ENCODE data around the gene RBMS1.
A peak's percentile ranks its signal among the peaks of the same experiment; 100 is the strongest.

The RBMS1 gene

DNA sequence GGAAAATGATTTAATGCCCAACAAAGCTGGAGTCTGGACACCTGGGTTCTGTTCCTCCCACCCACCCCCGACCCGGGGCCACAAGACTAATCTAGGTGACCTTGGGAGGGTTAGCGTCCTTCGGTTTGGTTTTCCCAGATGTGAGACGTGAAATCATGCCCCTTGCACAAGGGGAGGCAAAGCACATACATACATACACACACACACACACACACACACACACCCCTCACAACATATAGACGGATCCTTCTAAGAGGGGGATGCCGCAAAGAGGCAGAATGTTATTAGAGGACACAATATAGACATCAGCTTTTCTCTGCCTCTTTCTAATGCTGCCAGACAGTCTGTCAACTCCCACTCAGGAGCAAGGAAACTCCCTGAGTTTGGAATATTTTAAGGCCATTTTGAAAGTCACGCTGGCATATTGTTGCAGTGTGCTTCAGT lies 616 bp upstream of the RBMS1 start:
- Histone ChIP-seq H3K9me2 (replicated peaks; ENCODE audit: insufficient read depth, low read length) (no peaks in the 10 kb centered on the region), H3K4me3 (ENCODE audit: low read length) (peak overlapping the region; percentile 88; the same call in 1 of the 2 replicates), H3K79me2 (ENCODE audit: low read length) (peaks cover 12% of the 10 kb centered on the region), H3K27ac (ENCODE audit: low read length) (no peak overlapping the region), H4K20me1 (ENCODE audit: insufficient read depth, low read length) (no peaks in the 10 kb centered on the region), H3K36me3 (replicated peaks; ENCODE audit: insufficient read depth, low read length) (no peaks in the 10 kb centered on the region), H3K27me3 (replicated peaks; ENCODE audit: insufficient read depth, low read length) (no peaks in the 10 kb centered on the region), H3K4me2 (ENCODE audit: low read depth, low read length) (peak overlapping the region; percentile 63; the same call in 1 of the 2 replicates), H3F3A (ENCODE audit: insufficient read depth, low read length) (peaks cover 17% of the 10 kb centered on the region), H3K9me3 (replicated peaks; ENCODE audit: insufficient read depth, low read length) (no peaks in the 10 kb centered on the region), H3K4me1 (ENCODE audit: low read length) (peaks cover 8% of the 10 kb centered on the region), H2AFZ (ENCODE audit: low read length) (no peak overlapping the region), H3K9ac (ENCODE audit: low read length) (no peak overlapping the region)
- TF ChIP-seq EZH2phosphoT487 (IDR thresholded peaks at IDR 0.05; ENCODE audit: low read length) (no peak), CTCF (IDR thresholded peaks at IDR 0.05; ENCODE audit: low read length) (no peak), EZH2 (optimal IDR thresholded peaks at IDR 0.05; ENCODE audit: low read depth, low read length) (no peak)
- DNase-seq: no peak

DNA sequence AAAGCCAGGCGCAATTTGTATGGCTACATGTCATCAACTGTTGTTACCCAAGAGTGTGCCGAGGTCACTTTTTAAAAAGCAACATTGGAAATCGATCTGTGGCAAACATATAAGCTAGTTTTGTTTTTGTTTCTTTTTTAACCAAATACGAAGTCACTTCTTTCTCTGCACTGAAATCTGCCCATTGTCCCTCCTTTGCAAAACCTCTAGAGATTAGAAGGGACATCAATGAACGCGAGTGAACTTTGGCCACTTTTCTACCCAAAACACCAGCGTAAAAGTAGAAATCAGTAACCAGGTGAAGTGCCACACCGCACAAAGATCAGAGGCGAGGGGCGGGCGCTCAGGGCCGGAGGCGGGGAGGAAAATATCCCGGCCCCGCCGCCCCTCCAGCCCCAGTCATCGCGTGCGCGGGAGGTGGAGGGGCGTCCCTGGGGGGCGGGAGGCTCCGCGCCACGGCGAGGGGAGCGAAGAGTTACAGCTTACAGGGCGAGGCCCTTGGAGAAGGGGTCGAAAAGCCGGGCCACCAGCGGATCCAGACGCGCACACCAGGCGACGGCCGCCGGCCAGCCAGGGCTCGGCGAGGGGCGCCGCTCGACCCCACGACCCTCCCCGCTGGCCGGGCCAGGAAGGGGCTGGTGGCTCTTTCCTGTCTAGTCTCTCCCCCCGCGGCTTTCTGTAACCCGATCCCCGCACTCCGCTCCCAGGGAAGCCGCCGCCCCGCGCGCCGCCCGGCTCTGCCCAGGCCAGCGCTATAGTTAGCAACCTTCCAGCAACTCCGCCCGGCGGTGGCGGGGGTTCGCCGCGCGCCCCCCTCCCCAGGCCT lies 993 bp downstream of the RBMS1 start:
- Histone ChIP-seq H3F3A (ENCODE audit: insufficient read depth, low read length) (peaks cover 17% of the 10 kb centered on the region), H3K79me2 (ENCODE audit: low read length) (peaks cover 18% of the 10 kb centered on the region), H3K36me3 (replicated peaks; ENCODE audit: insufficient read depth, low read length) (no peaks in the 10 kb centered on the region), H3K4me3 (ENCODE audit: low read length) (peak overlapping the region; percentile 88), H3K9ac (ENCODE audit: low read length) (peak overlapping the region; percentile 92), H2AFZ (ENCODE audit: low read length) (peak overlapping the region; percentile 91), H3K9me2 (replicated peaks; ENCODE audit: insufficient read depth, low read length) (no peaks in the 10 kb centered on the region), H3K9me3 (replicated peaks; ENCODE audit: insufficient read depth, low read length) (no peaks in the 10 kb centered on the region), H3K4me1 (ENCODE audit: low read length) (peaks cover 8% of the 10 kb centered on the region), H3K27ac (ENCODE audit: low read length) (peak overlapping the region; percentile 71), H3K4me2 (ENCODE audit: low read depth, low read length) (peak overlapping the region; percentile 63), H3K27me3 (replicated peaks; ENCODE audit: insufficient read depth, low read length) (no peaks in the 10 kb centered on the region), H4K20me1 (ENCODE audit: insufficient read depth, low read length) (no peaks in the 10 kb centered on the region)
- no peak for TF ChIP-seq EZH2phosphoT487 (IDR thresholded peaks at IDR 0.05; ENCODE audit: low read length)
- peak; percentile 65 for DNase-seq

DNA sequence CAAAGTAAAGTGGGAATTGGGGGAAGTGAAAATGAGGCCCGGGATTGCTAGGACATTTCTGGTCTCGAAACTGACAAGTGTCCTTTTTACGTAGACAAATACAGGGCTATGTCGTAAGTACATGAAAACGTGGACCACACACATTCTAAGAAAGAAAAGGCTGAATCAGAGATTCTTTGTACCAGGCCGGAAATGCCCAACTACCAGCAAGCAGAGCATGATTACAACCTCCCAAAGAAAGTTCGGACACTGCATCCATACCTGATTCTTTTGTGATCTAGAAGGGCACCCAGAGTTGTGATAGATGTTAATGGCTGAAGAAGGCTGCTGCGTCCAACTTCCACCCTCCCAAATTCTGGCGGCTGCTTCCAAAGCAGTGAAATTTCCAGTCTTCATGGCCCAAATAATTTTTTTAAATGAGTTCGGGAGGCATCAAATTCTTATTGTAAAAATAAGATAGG lies 1.7 kb downstream of the RBMS1 start:
- Histone ChIP-seq H3K36me3 (replicated peaks; ENCODE audit: insufficient read depth, low read length) (no peaks in the 10 kb centered on the region), H3K4me1 (ENCODE audit: low read length) (peaks cover 8% of the 10 kb centered on the region), H3K27me3 (replicated peaks; ENCODE audit: insufficient read depth, low read length) (no peaks in the 10 kb centered on the region), H3K4me2 (ENCODE audit: low read depth, low read length) (peak overlapping the region; percentile 63), H3K9me3 (replicated peaks; ENCODE audit: insufficient read depth, low read length) (no peaks in the 10 kb centered on the region), H3K27ac (ENCODE audit: low read length) (peak overlapping the region; percentile 71; the same call in 1 of the 2 replicates), H2AFZ (ENCODE audit: low read length) (peak overlapping the region; percentile 91), H4K20me1 (ENCODE audit: insufficient read depth, low read length) (no peaks in the 10 kb centered on the region), H3K9me2 (replicated peaks; ENCODE audit: insufficient read depth, low read length) (no peaks in the 10 kb centered on the region), H3F3A (ENCODE audit: insufficient read depth, low read length) (peaks cover 17% of the 10 kb centered on the region), H3K9ac (ENCODE audit: low read length) (peak overlapping the region; percentile 92), H3K79me2 (ENCODE audit: low read length) (peaks cover 24% of the 10 kb centered on the region), H3K4me3 (ENCODE audit: low read length) (peak overlapping the region; percentile 88)
- TF ChIP-seq EZH2phosphoT487 (IDR thresholded peaks at IDR 0.05; ENCODE audit: low read length) (no peak), CTCF (IDR thresholded peaks at IDR 0.05; ENCODE audit: low read length) (no peak), EZH2 (optimal IDR thresholded peaks at IDR 0.05; ENCODE audit: low read depth, low read length) (no peak)
- peak; percentile 58 for DNase-seq

Measured in MM.1S (cell line).